HepG2 (cell line): ENCODE data around the gene BMP8B. TPM values are rescaled to one million over a fixed set of nuclear protein-coding genes. Genes with fewer than 3 reads are reported as not detected.

Experiments used
- MTF1 ChIP-seq: sonication (generic); formaldehyde crosslinking; IDR thresholded peaks from 2 replicates; pipeline ENCODE4 v1.5.0; 2020; ENCODE audit warnings: missing genetic modification reagents
- ZNF512B ChIP-seq: sonication (generic); formaldehyde crosslinking; IDR thresholded peaks from 2 replicates; pipeline ENCODE4 v1.5.1; 2020; ENCODE audit warnings: missing genetic modification reagents, mild to moderate bottlenecking, borderline replicate concordance
- ZSCAN22 ChIP-seq: sonication (generic); formaldehyde crosslinking; IDR thresholded peaks from 2 replicates; pipeline ENCODE4 v1.4.0; 2020; ENCODE audit warnings: mild to moderate bottlenecking, missing genetic modification reagents
- polyA plus RNA-seq, 8 experiments: library from polyadenylated mRNA; depleted of rRNA in 3 of 8; stranded (reverse) in 7 of 8; unstranded in 1 of 8; fragments of >200 nt; fragmentation: Illumina TruSeq in 4 of 8; extraction: Trizol in 4 of 8; gene quantifications; 2 replicates each; pipeline versions ENCODE4 v1.2.1 to v1.2.3, GENCODE V29; 2011 to 2016; ENCODE audit warnings: low read depth in 4 of 8, missing spikeins in 1 of 8, mixed read lengths in 1 of 8; ENCODE audit not compliant: insufficient read depth in 1 of 8
- total RNA-seq, 5 experiments: library from RNA; depleted of rRNA; stranded (reverse); fragments of >200 nt; fragmentation: Illumina TruSeq; extraction: Trizol; gene quantifications; 2 replicates each; pipeline ENCODE4 v1.2.3, GENCODE V29; 2016; ENCODE audit warnings: low read depth in 1 of 5
- TF ChIP-seq, protein P1 (sequence below): sonication (generic); formaldehyde crosslinking; IDR thresholded peaks from one replicate; pipeline ENCODE4 v1.5.1; 2020; ENCODE audit warnings: mild to moderate bottlenecking, missing genetic modification reagents; ENCODE audit errors: not compliant biosample characterization

Gene BMP8B
- total and polyA plus RNA-seq, 2 of the 13 experiments (the other 11 are each of a cell fraction or from before 2014, with no cell fraction given), result 0.29 to 0.41 TPM

- TF ChIP-seq, protein P1, sequence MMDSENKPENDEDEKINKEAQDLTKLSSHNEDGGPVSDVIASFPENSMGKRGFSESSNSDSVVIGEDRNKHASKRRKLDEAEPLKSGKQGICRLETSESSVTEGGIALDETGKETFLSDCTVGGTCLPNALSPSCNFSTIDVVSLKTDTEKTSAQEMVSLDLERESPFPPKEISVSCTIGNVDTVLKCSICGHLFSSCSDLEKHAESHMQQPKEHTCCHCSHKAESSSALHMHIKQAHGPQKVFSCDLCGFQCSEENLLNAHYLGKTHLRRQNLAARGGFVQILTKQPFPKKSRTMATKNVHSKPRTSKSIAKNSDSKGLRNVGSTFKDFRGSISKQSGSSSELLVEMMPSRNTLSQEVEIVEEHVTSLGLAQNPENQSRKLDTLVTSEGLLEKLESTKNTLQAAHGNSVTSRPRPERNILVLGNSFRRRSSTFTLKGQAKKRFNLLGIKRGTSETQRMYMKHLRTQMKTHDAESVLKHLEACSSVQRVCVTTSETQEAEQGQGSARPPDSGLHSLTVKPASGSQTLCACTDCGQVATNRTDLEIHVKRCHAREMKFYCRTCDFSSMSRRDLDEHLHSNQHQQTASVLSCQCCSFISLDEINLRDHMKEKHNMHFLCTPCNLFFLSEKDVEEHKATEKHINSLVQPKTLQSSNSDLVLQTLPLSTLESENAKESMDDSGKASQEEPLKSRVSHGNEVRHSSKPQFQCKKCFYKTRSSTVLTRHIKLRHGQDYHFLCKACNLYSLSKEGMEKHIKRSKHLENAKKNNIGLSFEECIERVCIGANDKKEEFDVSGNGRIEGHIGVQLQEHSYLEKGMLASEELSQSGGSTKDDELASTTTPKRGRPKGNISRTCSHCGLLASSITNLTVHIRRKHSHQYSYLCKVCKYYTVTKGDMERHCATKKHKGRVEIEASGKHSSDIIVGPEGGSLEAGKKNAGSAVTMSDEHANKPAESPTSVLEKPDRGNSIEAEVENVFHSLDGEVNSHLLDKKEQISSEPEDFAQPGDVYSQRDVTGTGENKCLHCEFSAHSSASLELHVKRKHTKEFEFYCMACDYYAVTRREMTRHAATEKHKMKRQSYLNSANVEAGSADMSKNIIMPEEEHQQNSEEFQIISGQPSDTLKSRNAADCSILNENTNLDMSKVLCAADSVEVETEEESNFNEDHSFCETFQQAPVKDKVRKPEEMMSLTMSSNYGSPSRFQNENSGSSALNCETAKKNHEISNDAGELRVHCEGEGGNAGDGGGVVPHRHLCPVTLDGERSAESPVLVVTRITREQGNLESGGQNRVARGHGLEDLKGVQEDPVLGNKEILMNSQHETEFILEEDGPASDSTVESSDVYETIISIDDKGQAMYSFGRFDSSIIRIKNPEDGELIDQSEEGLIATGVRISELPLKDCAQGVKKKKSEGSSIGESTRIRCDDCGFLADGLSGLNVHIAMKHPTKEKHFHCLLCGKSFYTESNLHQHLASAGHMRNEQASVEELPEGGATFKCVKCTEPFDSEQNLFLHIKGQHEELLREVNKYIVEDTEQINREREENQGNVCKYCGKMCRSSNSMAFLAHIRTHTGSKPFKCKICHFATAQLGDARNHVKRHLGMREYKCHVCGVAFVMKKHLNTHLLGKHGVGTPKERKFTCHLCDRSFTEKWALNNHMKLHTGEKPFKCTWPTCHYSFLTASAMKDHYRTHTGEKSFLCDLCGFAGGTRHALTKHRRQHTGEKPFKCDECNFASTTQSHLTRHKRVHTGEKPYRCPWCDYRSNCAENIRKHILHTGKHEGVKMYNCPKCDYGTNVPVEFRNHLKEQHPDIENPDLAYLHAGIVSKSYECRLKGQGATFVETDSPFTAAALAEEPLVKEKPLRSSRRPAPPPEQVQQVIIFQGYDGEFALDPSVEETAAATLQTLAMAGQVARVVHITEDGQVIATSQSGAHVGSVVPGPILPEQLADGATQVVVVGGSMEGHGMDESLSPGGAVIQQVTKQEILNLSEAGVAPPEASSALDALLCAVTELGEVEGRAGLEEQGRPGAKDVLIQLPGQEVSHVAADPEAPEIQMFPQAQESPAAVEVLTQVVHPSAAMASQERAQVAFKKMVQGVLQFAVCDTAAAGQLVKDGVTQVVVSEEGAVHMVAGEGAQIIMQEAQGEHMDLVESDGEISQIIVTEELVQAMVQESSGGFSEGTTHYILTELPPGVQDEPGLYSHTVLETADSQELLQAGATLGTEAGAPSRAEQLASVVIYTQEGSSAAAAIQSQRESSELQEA (CRISPR knock-in tag), result no peak
- TF ChIP-seq ZNF512B, result no peak
- TF ChIP-seq ZSCAN22, result no peak
- TF ChIP-seq MTF1 (CRISPR knock-in tag), result no peak
These were observed 43.5 kb downstream of the BMP8B start (continued) for GRCh38 chr1:39745016-39745670.
